Body of pancreas (tissue), 4 donors: ENCODE results near the gene NEK10. TPM values are rescaled to one million over a fixed set of nuclear protein-coding genes. Genes with fewer than 3 reads are reported as not detected.

Experiments used
- ATAC-seq: fragments of 150-250 bp; one replicate; pipeline ENCODE4 v1.9.1; 2016
- DNase-seq, 4 donors: peaks; one replicate each; pipeline ENCODE4 v3.0.0-alpha.2; 2019
- H3K27ac ChIP-seq, 4 donors: fragments of 200-600 bp; sonication (generic); 1 replicate in 3 of 4; 2 replicates in 1 of 4; pipeline versions ENCODE4 v1.5.1 to v1.6.1; 2016 to 2019; ENCODE audit warnings: mild to moderate bottlenecking in 1 of 4, mixed read lengths in 1 of 4, moderate library complexity in 1 of 4
- H3K27me3 ChIP-seq, 2 donors: fragments of 200-600 bp; sonication (generic); one replicate each; pipeline ENCODE4 v1.6.0; 2016; ENCODE audit warnings: mild to moderate bottlenecking in 1 of 2
- H3K36me3 ChIP-seq, 2 donors: fragments of 200-600 bp; sonication (generic); replicated peaks in 1 of 2; 2 replicates each; pipeline ENCODE4 v1.5.1; 2016; ENCODE audit warnings: low read depth in 2 of 2; ENCODE audit not compliant: insufficient read depth in 1 of 2
- H3K4me1 ChIP-seq: fragments of 200-600 bp; sonication (generic); one replicate; pipeline ENCODE4 v1.6.0; 2016
- H3K4me3 ChIP-seq, 2 donors: fragments of 200-600 bp; sonication (generic); 1 replicate in 1 of 2; 2 replicates in 1 of 2; pipeline ENCODE4 v1.5.1; 2016 to 2019
- H3K9me3 ChIP-seq, 3 donors: fragments of 200-600 bp; sonication (generic); 1 replicate in 2 of 3; 2 replicates in 1 of 3; pipeline ENCODE4 v1.5.1; 2016
- POLR2A ChIP-seq, 3 donors: fragments of 450-650 bp; IDR thresholded peaks; one replicate each; pipeline ENCODE4 v1.6.1; 2016; ENCODE audit warnings: antibody characterized with exemption in 3 of 3, mild to moderate bottlenecking in 2 of 3
- WGBS, 2 donors: methylation state at CpG; one replicate each; pipeline ENCODE4 v1.1.5; 2017; 5-methylcytosine and 5-hydroxymethylcytosine counted together
- intact Hi-C: fragments of 100-400 bp; cut with DNase I; formaldehyde crosslinking; loops from one replicate; pipeline ENCODE4 v1.15.1; 2023
- total RNA-seq, 2 donors: library from RNA; depleted of rRNA; stranded (reverse); fragments of >200 nt; gene quantifications; one replicate each; pipeline ENCODE4 v1.1.0, GENCODE V29; 2016
- TF ChIP-seq, protein P1 (sequence below), 7 experiments: fragments of 450-650 bp in 4 of 7; fragments of 200-600 bp in 3 of 7; sonication (generic) in 3 of 7; IDR thresholded peaks; one replicate each; pipeline ENCODE4 v1.5.1; 2016 to 2019; ENCODE audit warnings: antibody characterized with exemption in 7 of 7

Gene NEK10
- total RNA-seq, 2 donors from 2014 or later = 0.33 to 0.78 TPM

DNA sequence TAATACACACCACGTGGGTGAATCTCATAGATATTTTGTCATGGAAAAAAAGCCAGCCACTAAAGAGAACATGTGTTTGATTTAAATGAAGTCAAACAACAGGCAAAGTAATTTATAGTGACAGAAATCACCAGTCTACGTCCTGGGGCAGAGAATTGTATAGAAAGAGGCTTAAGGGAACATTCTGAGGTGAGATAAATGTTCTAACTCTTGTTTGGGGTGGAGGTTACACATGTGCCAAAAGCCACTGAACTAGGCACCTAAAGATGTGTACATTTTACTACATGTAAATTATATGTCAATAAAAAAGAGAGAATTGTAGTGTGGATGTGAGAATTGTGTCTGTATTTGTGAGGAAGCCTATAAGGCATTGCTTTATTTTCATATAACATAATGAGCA, 184.9 kb downstream of the NEK10 start:
- H3K27ac ChIP-seq = no peak overlapping the region
- no peaks in the 10 kb centered on the region for H3K9me3 ChIP-seq
- ATAC-seq (no peak), DNase-seq (no peak)
- no peak overlapping the region for H3K4me3 ChIP-seq
- H3K4me1 ChIP-seq = no peaks in the 10 kb centered on the region
- WGBS, 2 donors = 33 to 57% methylated on average over 2 of the region's 2 CpGs
- TF ChIP-seq, protein P1, sequence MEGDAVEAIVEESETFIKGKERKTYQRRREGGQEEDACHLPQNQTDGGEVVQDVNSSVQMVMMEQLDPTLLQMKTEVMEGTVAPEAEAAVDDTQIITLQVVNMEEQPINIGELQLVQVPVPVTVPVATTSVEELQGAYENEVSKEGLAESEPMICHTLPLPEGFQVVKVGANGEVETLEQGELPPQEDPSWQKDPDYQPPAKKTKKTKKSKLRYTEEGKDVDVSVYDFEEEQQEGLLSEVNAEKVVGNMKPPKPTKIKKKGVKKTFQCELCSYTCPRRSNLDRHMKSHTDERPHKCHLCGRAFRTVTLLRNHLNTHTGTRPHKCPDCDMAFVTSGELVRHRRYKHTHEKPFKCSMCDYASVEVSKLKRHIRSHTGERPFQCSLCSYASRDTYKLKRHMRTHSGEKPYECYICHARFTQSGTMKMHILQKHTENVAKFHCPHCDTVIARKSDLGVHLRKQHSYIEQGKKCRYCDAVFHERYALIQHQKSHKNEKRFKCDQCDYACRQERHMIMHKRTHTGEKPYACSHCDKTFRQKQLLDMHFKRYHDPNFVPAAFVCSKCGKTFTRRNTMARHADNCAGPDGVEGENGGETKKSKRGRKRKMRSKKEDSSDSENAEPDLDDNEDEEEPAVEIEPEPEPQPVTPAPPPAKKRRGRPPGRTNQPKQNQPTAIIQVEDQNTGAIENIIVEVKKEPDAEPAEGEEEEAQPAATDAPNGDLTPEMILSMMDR (IDR thresholded peaks at IDR 0.05) = no peak
- TF ChIP-seq POLR2A (IDR thresholded peaks at IDR 0.05) = no peak
- intact Hi-C loops = no loop called here
- H3K27me3 ChIP-seq = no peaks in the 10 kb centered on the region
- H3K36me3 ChIP-seq = no peaks in the 10 kb centered on the region

GRCh38 chr3:27176256-27176655, 192.9 kb downstream of the NEK10 start:
- intact Hi-C loops = no loop called here
- Histone ChIP-seq H3K27me3 (no peaks in the 10 kb centered on the region), H3K27ac (no peak overlapping the region), H3K4me1 (no peaks in the 10 kb centered on the region), H3K4me3 (no peak overlapping the region), H3K36me3 (no peaks in the 10 kb centered on the region), H3K9me3 (no peaks in the 10 kb centered on the region)
- 80 to 81% methylated on average over 3 of the region's 3 CpGs for WGBS, 2 donors
- TF ChIP-seq, protein P1 (IDR thresholded peaks at IDR 0.05) = no peak
- no peak for TF ChIP-seq POLR2A (IDR thresholded peaks at IDR 0.05)
- no peak for DNase-seq
- no peak for ATAC-seq

DNA sequence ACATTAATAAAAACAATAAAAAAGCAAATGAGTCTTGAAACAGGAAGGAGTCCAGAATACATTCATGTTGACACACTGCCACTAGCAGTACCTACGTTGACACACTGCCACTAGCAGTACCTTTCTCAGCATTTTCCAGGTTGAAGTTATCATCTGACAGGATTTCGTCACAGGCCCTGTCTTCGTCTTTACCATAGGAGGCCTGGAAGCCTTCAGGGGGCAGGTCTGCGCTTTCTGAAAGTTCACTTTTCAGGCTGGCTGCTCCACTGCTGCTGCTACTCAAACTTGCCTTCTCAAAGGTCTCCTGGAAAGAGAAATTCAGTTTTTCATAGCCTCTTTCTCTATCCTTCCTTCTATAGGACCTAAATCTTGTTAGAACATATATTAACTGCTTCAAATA, 194.7 kb downstream of the NEK10 start:
- intact Hi-C loops = no loop called here
- Histone ChIP-seq H3K36me3 (no peaks in the 10 kb centered on the region), H3K9me3 (no peaks in the 10 kb centered on the region), H3K4me1 (no peaks in the 10 kb centered on the region), H3K4me3 (no peak overlapping the region), H3K27ac (no peak overlapping the region), H3K27me3 (no peaks in the 10 kb centered on the region)
- WGBS, 2 donors = 71 to 74% methylated on average over 4 of the region's 4 CpGs
- DNase-seq (no peak), ATAC-seq (no peak)
- no peak for TF ChIP-seq POLR2A (IDR thresholded peaks at IDR 0.05)
- TF ChIP-seq, protein P1 (IDR thresholded peaks at IDR 0.05) = no peak

DNA sequence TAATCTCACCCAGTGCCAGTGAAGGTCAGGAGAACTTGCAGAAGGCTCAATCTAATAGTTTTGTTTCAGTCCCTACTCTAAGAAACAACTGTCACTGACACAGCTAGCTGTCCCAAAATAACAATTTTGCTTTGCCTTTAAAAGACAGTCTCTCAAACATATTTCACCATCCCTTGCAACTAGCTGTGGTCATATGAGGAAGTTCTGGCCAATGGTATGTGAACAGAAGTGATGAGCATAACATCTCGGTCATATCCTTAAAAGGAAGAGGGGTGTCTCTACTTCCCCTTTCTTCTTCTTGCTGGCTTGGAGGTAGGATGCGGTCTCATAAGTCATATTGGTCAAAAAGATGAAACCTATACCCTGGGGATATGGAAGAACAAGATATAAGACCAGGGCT, 198.1 kb downstream of the NEK10 start:
- whole genome bisulfite sequencing, 2 donors = 77 to 80% methylated on average over 2 of the region's 2 CpGs
- H3K27ac ChIP-seq = no peak overlapping the region
- no peak for DNase-seq
- ATAC-seq = no peak
- H3K27me3 ChIP-seq = no peaks in the 10 kb centered on the region
- no peaks in the 10 kb centered on the region for H3K36me3 ChIP-seq
- TF ChIP-seq, protein P1 (IDR thresholded peaks at IDR 0.05) = no peak
- no peak for TF ChIP-seq POLR2A (IDR thresholded peaks at IDR 0.05)
- no peak overlapping the region for H3K4me3 ChIP-seq
- H3K9me3 ChIP-seq = no peaks in the 10 kb centered on the region
- intact Hi-C loops = no loop called here
- no peaks in the 10 kb centered on the region for H3K4me1 ChIP-seq

- no peaks in the 10 kb centered on the region for H3K4me1 ChIP-seq
- no peaks in the 10 kb centered on the region for H3K9me3 ChIP-seq
- no peaks in the 10 kb centered on the region for H3K36me3 ChIP-seq
- no peak overlapping the region for H3K27ac ChIP-seq
- 57 to 67% methylated on average over 3 of the region's 3 CpGs for WGBS, 2 donors
- no peak for ATAC-seq
- peak in 1 of 4 donors; percentile 3 for DNase-seq
- intact Hi-C loops = no loop called here
- no peaks in the 10 kb centered on the region for H3K27me3 ChIP-seq
- no peak for TF ChIP-seq POLR2A (IDR thresholded peaks at IDR 0.05)
- TF ChIP-seq, protein P1 (IDR thresholded peaks at IDR 0.05) = no peak
- H3K4me3 ChIP-seq = no peak overlapping the region
Measured at GRCh38 chr3:27166888-27167287, 202.3 kb downstream of the NEK10 start.
